Panc1 (cell line): ENCODE data around the gene ADGRD1. TPM values are rescaled to one million over a fixed set of nuclear protein-coding genes. Genes with fewer than 3 reads are reported as not detected.

Experiments used
- ATAC-seq: fragments of 200-7000 bp; cut with Tn5 transposase; 2 replicates; pipeline ENCODE4 v1.9.1; 2020; ENCODE audit warnings: mild to moderate bottlenecking, moderate library complexity
- BruUV-seq: library from RNA; stranded (reverse); fragments of 400-500 nt; replicated peaks from 2 replicates; lab custom pipeline; 2021; lab: Mats Ljungman, UMichigan
- CTCF ChIA-PET: fragments of 300-600 bp; sonication (Branson Sonifier 250); formaldehyde crosslinking; loops from one replicate; lab custom pipeline; 2022; ENCODE audit warnings: antibody characterized with exemption; lab: Charles Lee
- POLR2A ChIA-PET: fragments of 300-600 bp; sonication (Branson Sonifier 250); formaldehyde crosslinking; loops from one replicate; lab custom pipeline; 2022; ENCODE audit warnings: antibody characterized with exemption; lab: Charles Lee
- DNase-seq: peaks from one replicate; pipeline ENCODE4 v3.0.0-alpha.2; 2010; ENCODE audit warnings: low read depth, low spot score
- H3K27ac ChIP-seq: 2 replicates; pipeline ENCODE4 v1.5.1; 2011; ENCODE audit warnings: mild to moderate bottlenecking, low read length, inconsistent platforms
- H3K27me3 ChIP-seq: fragments of 200-500 bp; sonication (Bioruptor generic); 2 replicates; pipeline ENCODE4 v1.6.0; 2014; ENCODE audit warnings: low read length, inconsistent platforms; ENCODE audit not compliant: control insufficient read depth, insufficient read depth
- H3K36me3 ChIP-seq: fragments of 200-500 bp; sonication (Bioruptor generic); 2 replicates; pipeline ENCODE4 v1.5.1; 2014; ENCODE audit warnings: inconsistent platforms, mild to moderate bottlenecking, low read length, moderate library complexity; ENCODE audit not compliant: control insufficient read depth, insufficient read depth
- H3K4me1 ChIP-seq: 2 replicates; pipeline ENCODE4 v1.5.1; 2011; ENCODE audit warnings: inconsistent platforms, mild to moderate bottlenecking, low read length, moderate library complexity; ENCODE audit not compliant: control insufficient read depth, insufficient read depth
- H3K4me3 ChIP-seq, 2 experiments: 2 replicates each; pipeline ENCODE4 v1.5.1; 2011 to 2012; ENCODE audit warnings: low read depth in 2 of 2, low read length in 2 of 2, mild to moderate bottlenecking in 2 of 2, inconsistent platforms in 1 of 2, moderate library complexity in 1 of 2
- H3K9me3 ChIP-seq: fragments of 200-500 bp; sonication (Bioruptor generic); 2 replicates; pipeline ENCODE4 v1.5.1; 2014; ENCODE audit warnings: low read depth, mild to moderate bottlenecking, inconsistent platforms, low read length, moderate library complexity; ENCODE audit not compliant: control insufficient read depth, insufficient read depth
- CTCF ChIP-seq: fragments of 450-650 bp; IDR thresholded peaks from 2 replicates; pipeline ENCODE4 v1.5.1; 2017; ENCODE audit warnings: mild to moderate bottlenecking
- POLR2AphosphoS5 ChIP-seq: IDR thresholded peaks from 2 replicates; pipeline ENCODE4 v1.6.1; 2012; ENCODE audit warnings: mild to moderate bottlenecking, low read depth, low read length, moderate library complexity
- REST ChIP-seq, 2 experiments: IDR thresholded peaks; 2 replicates each; pipeline ENCODE4 v1.6.1; 2011 to 2012; ENCODE audit warnings: low read depth in 2 of 2, control low read depth in 1 of 2, low read length in 1 of 2, mild to moderate bottlenecking in 1 of 2, moderate library complexity in 1 of 2; ENCODE audit not compliant: insufficient read depth in 1 of 2
- SIN3A ChIP-seq: IDR thresholded peaks from 2 replicates; pipeline ENCODE4 v1.6.1; 2012; ENCODE audit warnings: low read depth, mild to moderate bottlenecking, low read length, moderate library complexity, borderline replicate concordance; ENCODE audit not compliant: insufficient read depth
- TCF7L2 ChIP-seq: IDR thresholded peaks from 2 replicates; pipeline ENCODE4 v1.6.1; 2011; ENCODE audit warnings: mild to moderate bottlenecking, low read depth, low read length, inconsistent platforms
- in situ Hi-C: cut with HindIII; loops from 2 replicates; pipeline ENCODE4 v1.10.0; 2016; ENCODE audit warnings: low sequenced_read_pairs, low pct_unique_long_range_greater_than_20kb
- intact Hi-C: fragments of 100-400 bp; cut with micrococcal nuclease; formaldehyde crosslinking; loops from one replicate; pipeline ENCODE4 v1.10.0; 2022; ENCODE audit not compliant: unreplicated experiment
- total RNA-seq: library from RNA; stranded (reverse); gene quantifications from one replicate; pipeline ENCODE4 v1.2.1, GENCODE V29; 2021; ENCODE audit not compliant: unreplicated experiment

ADGRD1 gene
- total RNA-seq, 1 experiment from 2014 or later = 0.21 TPM

DNA sequence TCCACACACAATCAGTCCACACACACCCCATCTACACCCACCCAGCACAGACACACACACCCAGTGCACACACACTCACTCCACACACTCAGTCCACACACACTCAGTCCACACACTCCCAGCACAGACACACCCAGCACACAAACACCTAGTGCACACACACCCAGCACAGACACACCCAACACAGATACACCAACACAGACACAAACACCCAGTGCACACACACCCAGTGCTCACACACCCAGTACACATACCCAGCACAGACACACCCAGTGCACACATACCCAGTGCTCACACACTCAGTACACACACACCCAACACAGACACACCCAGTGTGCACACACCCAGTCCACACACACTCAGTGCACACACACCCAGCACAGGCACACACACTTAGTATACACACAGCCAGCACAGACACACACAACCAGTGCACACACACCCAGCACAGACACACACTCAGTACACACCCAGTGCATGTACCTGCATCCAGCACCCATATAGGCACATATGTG lies 63.8 kb downstream of the ADGRD1 start:
- no peak for TF ChIP-seq TCF7L2
- no peak for TF ChIP-seq CTCF
- TF ChIP-seq REST (IDR thresholded peaks at IDR 0.05; ENCODE audit: insufficient read depth in 1 of 2, low read depth in 2 of 2, low read length in 1 of 2) = no peak
- no peak for TF ChIP-seq SIN3A
- TF ChIP-seq POLR2AphosphoS5 = no peak
- no peak overlapping the region for H3K27ac ChIP-seq
- CTCF ChIA-PET = no interaction called here
- H3K9me3 ChIP-seq = no peaks in the 10 kb centered on the region
- in situ Hi-C loops (no loop called here), intact Hi-C loops (no loop called here)
- H3K36me3 ChIP-seq = no peaks in the 10 kb centered on the region
- ATAC-seq (no peak), DNase-seq (no peak)
- no TSS peak for BruUV-seq
- no peaks in the 10 kb centered on the region for H3K4me1 ChIP-seq
- peaks cover 2% of the 10 kb centered on the region; the same call in 1 of the 2 replicates for H3K27me3 ChIP-seq
- H3K4me3 ChIP-seq = no peak overlapping the region
- POLR2A ChIA-PET = no interaction called here

DNA sequence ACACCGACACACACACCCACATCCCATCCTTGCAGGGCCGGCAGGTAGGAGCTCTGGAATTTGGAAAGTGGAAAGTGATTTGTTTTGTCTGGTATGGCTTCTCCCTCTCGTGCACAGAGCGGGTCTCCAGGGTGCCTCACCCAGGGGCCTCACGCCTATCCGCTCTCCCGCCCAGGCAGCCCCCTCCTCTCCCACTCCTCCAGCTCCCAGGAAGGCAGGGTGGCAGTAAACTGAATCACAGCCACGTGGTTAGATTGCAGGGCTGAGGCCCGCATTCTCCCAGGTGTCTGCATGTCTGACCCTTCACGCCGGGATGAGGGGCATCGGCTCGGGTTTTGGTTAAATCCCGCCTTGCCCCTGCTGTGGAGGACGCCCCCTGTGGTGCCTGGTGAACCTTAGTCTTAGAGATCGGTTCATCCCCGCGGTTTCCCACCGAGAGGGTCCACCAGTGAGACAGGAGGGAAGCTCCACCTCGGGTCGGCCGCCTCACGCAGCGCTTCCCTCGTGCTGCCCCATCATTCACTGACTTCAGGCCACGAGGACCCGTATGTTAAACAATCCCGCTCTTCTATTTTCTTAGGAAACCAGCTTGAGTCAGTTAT lies 64.4 kb downstream of the ADGRD1 start:
- CTCF ChIA-PET = no interaction called here
- Histone ChIP-seq H3K27me3 (peaks cover 5% of the 10 kb centered on the region; the same call in 1 of the 2 replicates), H3K27ac (no peak overlapping the region), H3K4me1 (no peaks in the 10 kb centered on the region), H3K36me3 (no peaks in the 10 kb centered on the region), H3K9me3 (no peaks in the 10 kb centered on the region), H3K4me3 (no peak overlapping the region)
- no TSS peak for BruUV-seq
- in situ Hi-C loops (no loop called here), intact Hi-C loops (no loop called here)
- TF ChIP-seq REST (IDR thresholded peaks at IDR 0.05; ENCODE audit: insufficient read depth in 1 of 2, low read depth in 2 of 2, low read length in 1 of 2) (no peak), POLR2AphosphoS5 (no peak), SIN3A (no peak), CTCF (no peak), TCF7L2 (no peak)
- DNase-seq (no peak), ATAC-seq (no peak)
- POLR2A ChIA-PET = no interaction called here
